Common myeloid progenitor, CD34-positive (primary cell): ENCODE results near the gene ZNF598.

Experiments
- CTCF ChIA-PET: fragments of 350-600 bp; sonication (Branson Sonifier 250); formaldehyde crosslinking; loops from one replicate; lab custom pipeline; 2021; ENCODE audit warnings: antibody characterized with exemption; lab: Charles Lee
- POLR2A ChIA-PET: fragments of 350-600 bp; sonication (Branson Sonifier 250); formaldehyde crosslinking; loops from one replicate; lab custom pipeline; 2021; ENCODE audit warnings: antibody characterized with exemption; lab: Charles Lee
- DNase-seq, 3 donors: peaks; one replicate each; pipeline versions ENCODE4 v3.0.0 to v3.0.0-alpha.2; 2013
- H3K27ac ChIP-seq, 2 experiments: 1 replicate in 1 of 2; 2 replicates in 1 of 2; pipeline ENCODE4 v1.7.0; 2013; ENCODE audit warnings: inconsistent platforms in 2 of 2, low read length in 2 of 2, mild to moderate bottlenecking in 2 of 2, low read depth in 1 of 2, moderate library complexity in 1 of 2; ENCODE audit not compliant: severe bottlenecking in 2 of 2, insufficient read depth in 1 of 2, poor library complexity in 1 of 2
- H3K27me3 ChIP-seq, 5 experiments: replicated peaks in 2 of 5; 1 replicate in 3 of 5; 2 replicates in 2 of 5; pipeline versions ENCODE4 v1.6.1 to v1.7.0; 2013; ENCODE audit warnings: low read length in 4 of 5, mild to moderate bottlenecking in 2 of 5, moderate library complexity in 2 of 5, inconsistent platforms in 1 of 5; ENCODE audit not compliant: insufficient read depth in 5 of 5, control insufficient read depth in 4 of 5
- H3K36me3 ChIP-seq, 4 experiments: 1 replicate in 2 of 4; 2 replicates in 2 of 4; pipeline versions ENCODE4 v1.6.1 to v1.7.0; 2013; ENCODE audit warnings: low read length in 3 of 4, control low read depth in 1 of 4, mild to moderate bottlenecking in 1 of 4; ENCODE audit not compliant: control insufficient read depth in 4 of 4, insufficient read depth in 4 of 4
- H3K4me1 ChIP-seq, 4 experiments: 1 replicate in 3 of 4; 2 replicates in 1 of 4; pipeline versions ENCODE4 v1.6.1 to v1.7.1; 2013; ENCODE audit warnings: low read length in 3 of 4, mild to moderate bottlenecking in 3 of 4, control low read depth in 1 of 4, inconsistent platforms in 1 of 4, moderate library complexity in 1 of 4; ENCODE audit not compliant: control insufficient read depth in 4 of 4, insufficient read depth in 4 of 4; ENCODE audit errors: control extremely low read depth in 1 of 4
- H3K4me3 ChIP-seq, 7 experiments: 1 replicate in 4 of 7; 2 replicates in 3 of 7; pipeline versions ENCODE4 v1.5.1 to v1.7.0; 2013; ENCODE audit warnings: mild to moderate bottlenecking in 7 of 7, low read length in 6 of 7, moderate library complexity in 6 of 7, inconsistent platforms in 2 of 7, low read depth in 2 of 7, control low read depth in 1 of 7; ENCODE audit not compliant: insufficient read depth in 4 of 7, control insufficient read depth in 1 of 7; ENCODE audit errors: extremely low read depth in 1 of 7
- H3K9me3 ChIP-seq, 5 experiments: 1 replicate in 4 of 5; 2 replicates in 1 of 5; pipeline versions ENCODE4 v1.6.1 to v1.7.1; 2013; ENCODE audit warnings: low read length in 4 of 5, mild to moderate bottlenecking in 2 of 5, inconsistent platforms in 1 of 5, low read depth in 1 of 5, moderate library complexity in 1 of 5; ENCODE audit not compliant: control insufficient read depth in 4 of 5, insufficient read depth in 2 of 5; ENCODE audit errors: control extremely low read depth in 1 of 5
- WGBS: methylation state at CpG from one replicate; pipeline ENCODE4 v1.1.5; 2013; ENCODE audit not compliant: insufficient coverage; 5-methylcytosine and 5-hydroxymethylcytosine counted together

The ZNF598 gene

DNA sequence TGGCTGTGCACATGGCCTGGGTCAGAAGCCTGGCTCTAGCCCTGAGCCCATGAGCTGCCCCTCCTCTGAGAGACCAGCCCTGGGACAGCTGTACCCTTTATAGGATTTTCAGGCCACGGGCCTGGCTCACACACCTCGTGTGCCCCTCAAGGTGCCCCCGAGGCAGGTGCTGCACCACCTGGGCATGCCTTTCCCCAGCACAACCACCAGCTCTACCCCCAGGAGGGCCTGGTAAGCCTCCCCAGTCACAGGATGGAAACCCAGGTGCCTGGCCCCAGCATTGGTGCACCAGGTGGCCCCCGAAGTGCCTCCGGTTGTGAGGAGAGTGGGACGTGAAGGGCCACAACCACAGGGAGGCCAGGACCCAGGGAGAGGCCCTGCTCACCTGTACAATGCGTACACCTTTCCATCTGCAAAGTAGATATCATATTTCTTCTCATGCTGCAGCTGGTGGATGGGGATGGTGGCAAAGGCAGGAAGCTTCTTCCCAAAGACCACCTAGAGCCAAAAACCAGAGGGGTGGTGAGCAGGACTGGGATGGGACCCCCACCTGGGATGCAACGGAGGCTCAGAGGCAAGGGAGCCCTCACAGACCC is 6.3 kb downstream of the ZNF598 start:
- H3K9me3 ChIP-seq: no peaks in the 10 kb centered on the region
- ChIA-PET POLR2A (interaction anchor here (1.7 to 3.4 kb wide), 2 partner anchors 39 to 151 kb away, joined by 5 to 15 read pairs; partner anchors contain the start of genes RPS2 and TRAF7), CTCF (interaction anchor here (0.7 to 6.9 kb wide), 18 partner anchors 7 to 150 kb away, joined by 3 to 80 read pairs (median 6); partner anchors contain the start of genes GFER, NTHL1, RAB26 and TRAF7)
- H3K36me3 ChIP-seq: peaks cover 0 to 73% (median 42%) of the 10 kb centered on the region in 4 experiments
- H3K27ac ChIP-seq: no peak overlapping the region
- no peak for DNase-seq
- peaks cover 0 to 51% (median 47%) of the 10 kb centered on the region in 4 experiments for H3K4me1 ChIP-seq
- no peaks in the 10 kb centered on the region for H3K27me3 ChIP-seq
- H3K4me3 ChIP-seq: no peak overlapping the region
- 85% methylated on average over 5 of the region's 8 CpGs for WGBS

DNA sequence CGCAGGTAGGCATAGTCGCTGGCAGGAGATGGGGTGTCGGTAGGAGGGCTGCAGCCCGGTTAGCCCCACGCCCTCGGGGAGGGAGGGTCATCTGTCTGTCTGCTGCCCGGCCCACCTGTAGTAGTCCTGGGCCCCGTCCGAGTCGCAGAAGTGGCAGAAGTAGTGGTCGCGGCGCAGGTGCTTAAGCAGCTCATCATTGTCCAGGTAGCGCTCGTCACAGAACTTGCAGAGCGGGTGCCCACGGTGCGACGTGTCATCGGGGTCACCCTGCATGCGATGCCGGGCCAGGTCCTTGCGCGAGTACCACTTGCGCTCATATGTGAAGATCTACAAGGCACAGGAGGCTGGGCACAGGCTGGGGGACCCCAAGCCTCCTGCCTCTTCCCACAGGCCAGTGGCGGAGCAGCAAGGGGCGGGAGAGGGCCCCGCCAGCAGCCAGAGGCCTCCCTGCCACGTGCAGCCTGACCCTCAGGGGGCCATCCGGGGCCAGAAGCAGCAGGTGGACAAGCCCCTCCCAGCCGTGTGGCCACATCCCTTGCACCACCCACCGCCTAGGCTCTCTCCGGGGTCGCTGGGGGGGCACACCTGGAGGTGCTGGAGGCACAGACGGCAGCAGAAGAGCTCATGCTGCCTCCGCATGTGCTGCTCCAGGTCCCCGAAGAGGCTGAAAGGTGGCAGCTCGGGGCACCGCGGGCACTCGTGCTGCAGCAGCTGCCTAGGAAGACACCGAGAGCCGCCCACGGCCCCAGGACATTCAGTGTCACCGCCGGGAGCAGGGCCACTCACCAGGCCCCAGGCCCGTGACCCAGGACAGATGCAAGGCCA is 7.0 kb downstream of the ZNF598 start:
- Histone ChIP-seq H3K27ac (no peak overlapping the region), H3K27me3 (no peaks in the 10 kb centered on the region), H3K4me3 (no peak overlapping the region), H3K36me3 (peaks cover 0 to 76% (median 48%) of the 10 kb centered on the region in 4 experiments), H3K9me3 (no peaks in the 10 kb centered on the region), H3K4me1 (peaks cover 0 to 44% (median 40%) of the 10 kb centered on the region in 4 experiments)
- ChIA-PET CTCF (interaction anchor here (0.9 to 6.9 kb wide), 13 partner anchors 6 to 151 kb away, joined by 3 to 80 read pairs (median 6); partner anchors contain the start of genes RAB26 and TRAF7), POLR2A (interaction anchor here (1.7 to 3.4 kb wide), 2 partner anchors 38 to 152 kb away, joined by 5 to 15 read pairs; partner anchors contain the start of genes RPS2 and TRAF7)
- DNase-seq: no peak
- WGBS: 96% methylated on average over 46 of the region's 47 CpGs

DNA sequence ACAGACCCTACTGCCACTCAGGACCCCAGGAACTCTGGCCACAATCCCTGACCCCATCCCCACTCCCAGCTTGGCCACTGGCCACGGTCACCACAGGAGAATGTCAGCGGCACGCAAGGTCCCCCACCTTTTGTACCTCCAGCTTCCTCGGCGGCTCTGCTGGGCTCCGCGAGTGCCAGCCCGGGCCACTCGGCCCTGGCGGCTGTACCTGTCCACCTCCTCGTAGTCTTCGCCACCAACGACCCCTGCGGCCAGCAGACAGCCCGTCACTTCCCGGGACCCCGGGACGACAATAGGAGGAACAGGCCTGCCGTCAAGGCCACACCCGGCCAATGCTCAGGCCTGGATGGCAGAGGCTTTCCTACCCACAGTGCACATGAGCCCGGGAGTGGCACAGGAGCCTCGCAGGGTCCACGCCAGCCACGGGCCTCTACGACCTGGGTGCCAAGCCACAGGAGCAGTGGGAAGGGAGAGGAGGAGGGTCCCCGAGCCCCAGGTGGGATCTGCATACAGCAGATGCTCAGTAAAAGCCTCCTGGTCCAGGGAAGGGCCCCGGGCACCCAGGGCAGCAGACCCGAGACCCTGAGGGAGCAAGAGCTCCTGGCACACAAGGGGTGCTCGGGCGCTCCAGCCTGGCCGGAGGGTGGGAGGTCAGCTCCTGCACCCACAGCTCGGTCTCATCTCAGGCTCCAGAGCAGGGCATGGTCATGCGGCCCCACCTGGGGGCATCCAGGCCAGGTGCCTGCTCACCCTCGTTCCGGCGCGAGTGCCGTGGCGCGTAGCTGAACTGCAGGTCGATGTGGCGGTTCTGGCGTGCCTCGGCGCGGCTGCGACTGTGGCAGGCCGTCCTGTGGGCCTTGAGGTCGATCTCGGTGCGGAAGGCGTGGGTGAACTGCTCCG is 7.9 kb downstream of the ZNF598 start:
- 96% methylated on average over 49 of the region's 53 CpGs for WGBS
- Histone ChIP-seq H3K4me3 (no peak overlapping the region), H3K27ac (no peak overlapping the region), H3K9me3 (no peaks in the 10 kb centered on the region), H3K27me3 (no peaks in the 10 kb centered on the region), H3K4me1 (peaks cover 0 to 35% (median 31%) of the 10 kb centered on the region in 4 experiments), H3K36me3 (peaks cover 0 to 74% (median 55%) of the 10 kb centered on the region in 4 experiments)
- ChIA-PET POLR2A (no interaction called here), CTCF (interaction anchor here (1.3 to 2.4 kb wide), 3 partner anchors 15 to 152 kb away, joined by 4 to 6 read pairs (median 4); no protein-coding TSS in a partner anchor)
- DNase-seq: no peak

DNA sequence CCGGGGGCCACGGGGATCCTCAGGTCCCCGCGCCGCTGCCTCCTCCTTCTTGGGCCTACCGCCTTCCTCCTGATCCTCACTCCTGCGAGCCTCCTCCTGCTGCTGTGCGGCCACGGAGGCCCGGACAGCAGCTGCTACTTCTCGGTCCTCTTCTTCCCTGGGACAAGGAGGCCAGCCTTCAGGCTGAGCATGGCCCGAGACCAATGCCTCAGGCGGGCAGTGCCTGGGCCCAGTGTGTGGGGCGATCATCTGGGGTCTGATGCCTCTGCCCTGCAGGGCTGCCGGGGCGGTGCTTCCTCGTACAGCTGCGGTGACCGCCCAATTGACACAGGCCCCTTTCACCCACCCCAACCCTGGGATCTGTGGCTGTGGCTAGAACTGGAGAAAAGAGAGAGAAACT is 8.6 kb downstream of the ZNF598 start:
- 96% methylated on average over 11 of the region's 19 CpGs for WGBS
- H3K9me3 ChIP-seq: no peaks in the 10 kb centered on the region
- peaks cover 0 to 28% (median 25%) of the 10 kb centered on the region in 4 experiments for H3K4me1 ChIP-seq
- peaks cover 0 to 69% (median 56%) of the 10 kb centered on the region in 4 experiments for H3K36me3 ChIP-seq
- CTCF ChIA-PET: interaction anchor here (0.6 to 1.6 kb wide), 4 partner anchors 15 to 154 kb away, joined by 3 to 4 read pairs (median 4); partner anchors contain the start of genes NTHL1, TRAF7 and TSC2
- POLR2A ChIA-PET: no interaction called here
- H3K27ac ChIP-seq: no peak overlapping the region
- H3K27me3 ChIP-seq: no peaks in the 10 kb centered on the region
- DNase-seq: no peak
- no peak overlapping the region for H3K4me3 ChIP-seq

DNA sequence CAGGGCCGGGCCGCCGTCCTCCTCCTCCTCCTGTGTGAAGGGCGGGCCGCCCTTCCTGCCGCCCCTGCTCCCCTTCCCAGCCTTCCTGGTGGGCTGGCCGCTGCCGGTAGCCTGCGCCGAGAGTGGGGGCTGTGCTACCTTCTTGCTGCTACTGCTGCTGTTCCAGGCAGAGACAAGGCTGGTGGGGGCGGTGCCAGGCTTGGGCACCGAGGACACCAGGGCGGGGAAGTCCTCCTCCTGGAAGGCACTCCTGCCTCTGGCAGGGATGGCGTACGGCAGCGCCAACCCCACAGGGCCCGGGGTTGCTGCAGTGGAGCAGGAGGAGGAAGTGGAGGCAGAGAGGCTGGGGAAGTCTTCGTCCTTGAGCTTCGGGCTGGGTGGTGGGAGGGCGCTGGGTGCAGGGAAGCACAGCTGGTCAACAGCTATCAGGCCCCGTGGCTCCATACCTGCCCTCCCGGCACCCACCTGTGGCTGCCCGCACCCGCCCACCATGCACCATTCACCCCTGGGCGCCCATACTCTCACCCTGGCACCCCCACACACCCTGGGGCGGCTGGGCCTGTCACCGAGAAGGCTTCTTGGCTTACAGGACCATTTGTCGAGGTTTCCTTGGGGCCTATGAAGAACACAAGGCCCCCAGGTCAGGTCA is 9.6 kb downstream of the ZNF598 start:
- no peaks in the 10 kb centered on the region for H3K9me3 ChIP-seq
- no peak overlapping the region for H3K27ac ChIP-seq
- H3K4me3 ChIP-seq: no peak overlapping the region
- no peak for DNase-seq
- H3K36me3 ChIP-seq: peaks cover 0 to 69% (median 54%) of the 10 kb centered on the region in 4 experiments
- WGBS: 97% methylated on average over 20 of the region's 28 CpGs
- ChIA-PET CTCF (interaction anchor here (1.4 kb wide), 1 partner anchor 155 kb away, joined by 3 read pairs; the partner anchor contains the start of gene TRAF7), POLR2A (no interaction called here)
- peaks cover 0 to 17% (median 14%) of the 10 kb centered on the region in 4 experiments for H3K4me1 ChIP-seq
- no peaks in the 10 kb centered on the region for H3K27me3 ChIP-seq
